OCI-LY7 (cell line): ENCODE measurements around the gene ISYNA1.

Experiments used
- EZH2phosphoT487 ChIP-seq: fragments of 200-600 bp; sonication (generic); IDR thresholded peaks from 2 replicates; pipeline ENCODE4 v1.6.1; 2018; ENCODE audit warnings: low read depth, borderline replicate concordance, mild to moderate bottlenecking, mixed run types, antibody characterized with exemption, low read length, moderate library complexity, mixed read lengths
- TF ChIP-seq, protein P1 (sequence below): fragments of 200-600 bp; sonication (generic); conservative IDR thresholded peaks from 2 replicates; pipeline ENCODE4 v1.5.1; 2014; ENCODE audit warnings: mild to moderate bottlenecking, antibody characterized with exemption, low read length, moderate library complexity, mixed read lengths

DNA sequence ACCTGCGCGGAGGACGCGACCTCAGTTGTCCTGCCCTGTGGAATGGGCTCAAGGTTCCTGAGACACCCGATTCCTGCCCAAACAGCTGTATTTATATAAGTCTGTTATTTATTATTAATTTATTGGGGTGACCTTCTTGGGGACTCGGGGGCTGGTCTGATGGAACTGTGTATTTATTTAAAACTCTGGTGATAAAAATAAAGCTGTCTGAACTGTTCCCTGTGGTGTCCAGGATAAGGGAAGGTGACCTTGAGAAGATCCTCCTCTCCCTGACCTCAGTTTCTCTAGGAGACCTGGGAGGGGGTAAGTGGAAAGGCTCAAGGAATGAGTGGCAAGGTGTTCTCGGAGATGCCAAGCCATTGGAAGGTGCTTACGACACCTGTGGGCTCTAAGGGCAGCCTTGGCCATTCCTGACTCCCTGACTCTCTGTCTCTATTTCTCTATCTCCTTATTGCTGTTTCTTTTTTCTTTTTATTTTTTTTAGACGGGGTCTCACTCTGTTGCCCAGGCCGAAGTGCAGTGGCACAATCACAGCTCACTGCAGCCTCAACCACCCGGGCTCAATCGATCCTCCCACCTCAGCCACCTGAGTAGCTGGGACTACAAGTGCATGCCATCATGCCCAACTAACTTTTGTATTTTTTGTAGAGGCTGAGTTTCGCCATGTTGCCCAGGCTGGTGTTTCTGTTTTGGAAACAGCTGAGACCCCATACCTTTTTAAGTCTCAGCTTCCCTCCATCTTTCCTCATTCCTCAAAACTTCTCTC, 48.8 kb downstream of the ISYNA1 start:
- TF ChIP-seq, protein P1, sequence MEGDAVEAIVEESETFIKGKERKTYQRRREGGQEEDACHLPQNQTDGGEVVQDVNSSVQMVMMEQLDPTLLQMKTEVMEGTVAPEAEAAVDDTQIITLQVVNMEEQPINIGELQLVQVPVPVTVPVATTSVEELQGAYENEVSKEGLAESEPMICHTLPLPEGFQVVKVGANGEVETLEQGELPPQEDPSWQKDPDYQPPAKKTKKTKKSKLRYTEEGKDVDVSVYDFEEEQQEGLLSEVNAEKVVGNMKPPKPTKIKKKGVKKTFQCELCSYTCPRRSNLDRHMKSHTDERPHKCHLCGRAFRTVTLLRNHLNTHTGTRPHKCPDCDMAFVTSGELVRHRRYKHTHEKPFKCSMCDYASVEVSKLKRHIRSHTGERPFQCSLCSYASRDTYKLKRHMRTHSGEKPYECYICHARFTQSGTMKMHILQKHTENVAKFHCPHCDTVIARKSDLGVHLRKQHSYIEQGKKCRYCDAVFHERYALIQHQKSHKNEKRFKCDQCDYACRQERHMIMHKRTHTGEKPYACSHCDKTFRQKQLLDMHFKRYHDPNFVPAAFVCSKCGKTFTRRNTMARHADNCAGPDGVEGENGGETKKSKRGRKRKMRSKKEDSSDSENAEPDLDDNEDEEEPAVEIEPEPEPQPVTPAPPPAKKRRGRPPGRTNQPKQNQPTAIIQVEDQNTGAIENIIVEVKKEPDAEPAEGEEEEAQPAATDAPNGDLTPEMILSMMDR: no peak
- no peak for TF ChIP-seq EZH2phosphoT487
